Heart left ventricle (tissue), 13 donors: ENCODE data around the gene PRPF19.

Experiments used
- CTCF ChIP-seq, 12 donors: fragments of 200-600 bp; sonication (generic) in 4 of 12; IDR thresholded peaks; one replicate each; pipeline versions ENCODE4 v1.5.0 to v1.8.0; 2018 to 2022; ENCODE audit warnings: antibody characterized with exemption in 12 of 12, mild to moderate bottlenecking in 5 of 12
- POLR2A ChIP-seq, 2 donors: fragments of 450-650 bp; IDR thresholded peaks; one replicate each; pipeline ENCODE4 v1.6.1; 2017; ENCODE audit warnings: antibody characterized with exemption in 2 of 2, mild to moderate bottlenecking in 2 of 2, moderate library complexity in 2 of 2
- donor health status: ischemic (EF 13 %, LVEDD 7.1; RV severe dilation, severe dysfunction).
- donor health status: DM: no; HTN: yes; CAD: no.
- donor health status: DM: no; HTN: no; CAD: no.
- donor health status: ischemic (EF 25% LVEDD 6.9; RV normal size, moderate dysfunction).
- donor health status: ischemic (EF 25% LVEDD 5.7; RV mildly dilated, moderate dysfunction).
- donor health status: ischemic (EF 35%, LVEDD 5.7; RV mildly dilated, moderate dysfunction).
- donor health status: nonischemic (EF 11% LVEDD 7.7; RV severe dilation, severe dysfunction).
- donor health status: DM: yes; HTN: yes; CAD: no.
- donor health status: PGD.
- donor health status: ischemic (EF 29% LVEDD 5.4; RV normal size, mild dysfunction).
- donor health status: nonischemic (EF 23%, LVEDD 6.1; RV moderate dilation, normal function).

GRCh38 chr11:60921777-60922335, 15.5 kb upstream of the PRPF19 start:
- TF ChIP-seq POLR2A (IDR thresholded peaks at IDR 0.05) (no peak), CTCF (IDR thresholded peaks at IDR 0.05) (no peak)
